Left ventricle myocardium inferior (tissue), 1 donor: Measurements from ENCODE around the gene C10orf67. TPM values are rescaled to one million over a fixed set of nuclear protein-coding genes. Genes with fewer than 3 reads are reported as not detected.

Experiments
- DNase-seq: peaks from one replicate; pipeline ENCODE4 v3.0.0-alpha.2; 2020
- H3K27ac ChIP-seq: fragments of 200-600 bp; replicated peaks from 2 replicates; pipeline ENCODE4 v1.8.0; 2021
- H3K27me3 ChIP-seq: fragments of 200-600 bp; 2 replicates; pipeline ENCODE4 v1.8.0; 2021; ENCODE audit warnings: low read depth
- H3K36me3 ChIP-seq: fragments of 200-600 bp; 2 replicates; pipeline ENCODE4 v1.8.0; 2021
- H3K4me1 ChIP-seq: fragments of 200-600 bp; 2 replicates; pipeline ENCODE4 v1.8.0; 2021
- H3K4me3 ChIP-seq: fragments of 200-600 bp; 2 replicates; pipeline ENCODE4 v1.8.0; 2021; ENCODE audit warnings: mild to moderate bottlenecking, moderate library complexity
- H3K9me3 ChIP-seq: fragments of 200-600 bp; replicated peaks from 2 replicates; pipeline ENCODE4 v1.8.0; 2021
- intact Hi-C: fragments of 100-400 bp; cut with micrococcal nuclease; formaldehyde crosslinking; loops from one replicate; pipeline ENCODE4 v1.11.0; 2022
- total RNA-seq: library from RNA; stranded (reverse); fragmentation: NEBNext Ultra II Directional; extraction: Animal tissue kit (Norgen Biotek cat#: 25700); gene quantifications from one replicate; pipeline ENCODE4 v1.2.1, GENCODE V29; 2021
- TF ChIP-seq, protein P1 (sequence below): fragments of 200-600 bp; IDR thresholded peaks from 2 replicates; pipeline ENCODE4 v1.8.0; 2021; ENCODE audit warnings: antibody characterized with exemption, mild to moderate bottlenecking, borderline replicate concordance
- donor health status: DM: no; HTN: yes; CAD: no; lungs with severe emphysema.

Gene C10orf67
- total RNA-seq, 1 donor from 2014 or later: 0.36 TPM

DNA sequence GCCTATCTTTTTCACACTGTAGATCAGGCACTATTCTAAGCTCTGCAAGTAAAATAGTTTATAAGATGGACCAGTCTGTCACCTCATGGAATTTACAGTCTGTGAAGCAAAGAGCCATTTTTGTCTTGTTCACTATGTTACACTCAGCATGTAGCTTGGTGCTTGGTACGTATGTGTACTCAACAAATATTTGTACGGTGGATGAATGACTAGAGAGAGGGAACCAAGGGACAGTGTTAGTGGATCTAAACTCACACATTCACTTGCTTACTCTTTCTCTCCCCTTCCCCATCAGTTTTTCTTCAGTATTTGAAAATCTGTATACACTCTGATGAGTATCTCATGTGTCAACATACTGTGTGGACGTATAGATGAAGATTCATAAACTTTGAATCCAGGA lies 106.6 kb downstream of the C10orf67 start:
- intact Hi-C loops: no loop called here
- no peaks in the 10 kb centered on the region for H3K36me3 ChIP-seq
- no peak overlapping the region for H3K4me3 ChIP-seq
- peaks cover 21% of the 10 kb centered on the region for H3K9me3 ChIP-seq
- no peak overlapping the region for H3K27ac ChIP-seq
- DNase-seq: no peak
- H3K4me1 ChIP-seq: no peaks in the 10 kb centered on the region
- H3K27me3 ChIP-seq: no peaks in the 10 kb centered on the region
- TF ChIP-seq, protein P1, sequence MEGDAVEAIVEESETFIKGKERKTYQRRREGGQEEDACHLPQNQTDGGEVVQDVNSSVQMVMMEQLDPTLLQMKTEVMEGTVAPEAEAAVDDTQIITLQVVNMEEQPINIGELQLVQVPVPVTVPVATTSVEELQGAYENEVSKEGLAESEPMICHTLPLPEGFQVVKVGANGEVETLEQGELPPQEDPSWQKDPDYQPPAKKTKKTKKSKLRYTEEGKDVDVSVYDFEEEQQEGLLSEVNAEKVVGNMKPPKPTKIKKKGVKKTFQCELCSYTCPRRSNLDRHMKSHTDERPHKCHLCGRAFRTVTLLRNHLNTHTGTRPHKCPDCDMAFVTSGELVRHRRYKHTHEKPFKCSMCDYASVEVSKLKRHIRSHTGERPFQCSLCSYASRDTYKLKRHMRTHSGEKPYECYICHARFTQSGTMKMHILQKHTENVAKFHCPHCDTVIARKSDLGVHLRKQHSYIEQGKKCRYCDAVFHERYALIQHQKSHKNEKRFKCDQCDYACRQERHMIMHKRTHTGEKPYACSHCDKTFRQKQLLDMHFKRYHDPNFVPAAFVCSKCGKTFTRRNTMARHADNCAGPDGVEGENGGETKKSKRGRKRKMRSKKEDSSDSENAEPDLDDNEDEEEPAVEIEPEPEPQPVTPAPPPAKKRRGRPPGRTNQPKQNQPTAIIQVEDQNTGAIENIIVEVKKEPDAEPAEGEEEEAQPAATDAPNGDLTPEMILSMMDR: no peak

DNA sequence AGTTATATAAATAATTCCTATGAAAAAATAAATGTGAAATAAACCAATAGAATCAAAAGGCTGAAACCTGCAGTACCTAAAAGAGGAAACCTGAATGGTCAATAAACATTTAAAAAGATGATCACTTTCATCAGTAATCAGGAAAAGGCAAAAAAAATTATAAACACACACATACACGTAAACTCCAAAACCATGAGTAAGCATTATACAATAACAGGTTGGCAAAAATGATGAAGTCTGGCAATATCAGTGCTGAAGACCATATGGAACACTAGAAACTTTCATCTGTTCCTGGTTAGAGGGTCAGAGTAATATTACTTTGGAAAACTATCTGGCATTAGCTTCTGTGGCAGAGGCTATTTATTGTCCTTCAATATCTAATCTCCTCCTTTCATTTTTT lies 114.0 kb downstream of the C10orf67 start:
- Histone ChIP-seq H3K4me3 (no peak overlapping the region), H3K27me3 (no peaks in the 10 kb centered on the region), H3K9me3 (peaks cover 6% of the 10 kb centered on the region), H3K4me1 (no peaks in the 10 kb centered on the region), H3K36me3 (no peaks in the 10 kb centered on the region), H3K27ac (no peak overlapping the region)
- TF ChIP-seq, protein P1: no peak
- intact Hi-C loops: no loop called here
- DNase-seq: no peak

DNA sequence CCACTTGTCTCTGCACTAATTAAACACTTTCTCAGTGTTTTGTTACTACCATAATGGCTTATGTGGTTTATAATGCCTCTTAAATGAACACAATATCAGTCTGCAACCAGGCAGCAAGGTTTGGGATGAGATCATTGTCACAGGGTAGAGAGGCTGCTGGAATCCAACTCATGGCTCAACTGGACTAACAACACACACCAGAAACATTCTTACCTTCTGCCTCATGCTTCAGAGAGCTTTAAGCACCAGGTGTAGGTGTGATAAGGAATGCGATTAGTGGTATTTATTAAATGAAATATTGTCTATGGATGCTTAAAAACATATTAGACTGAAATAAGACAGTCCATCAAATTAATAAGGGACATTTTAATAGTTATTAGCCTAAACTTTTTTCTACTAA lies 127.1 kb downstream of the C10orf67 start:
- intact Hi-C loops: no loop called here
- TF ChIP-seq, protein P1: no peak

DNA sequence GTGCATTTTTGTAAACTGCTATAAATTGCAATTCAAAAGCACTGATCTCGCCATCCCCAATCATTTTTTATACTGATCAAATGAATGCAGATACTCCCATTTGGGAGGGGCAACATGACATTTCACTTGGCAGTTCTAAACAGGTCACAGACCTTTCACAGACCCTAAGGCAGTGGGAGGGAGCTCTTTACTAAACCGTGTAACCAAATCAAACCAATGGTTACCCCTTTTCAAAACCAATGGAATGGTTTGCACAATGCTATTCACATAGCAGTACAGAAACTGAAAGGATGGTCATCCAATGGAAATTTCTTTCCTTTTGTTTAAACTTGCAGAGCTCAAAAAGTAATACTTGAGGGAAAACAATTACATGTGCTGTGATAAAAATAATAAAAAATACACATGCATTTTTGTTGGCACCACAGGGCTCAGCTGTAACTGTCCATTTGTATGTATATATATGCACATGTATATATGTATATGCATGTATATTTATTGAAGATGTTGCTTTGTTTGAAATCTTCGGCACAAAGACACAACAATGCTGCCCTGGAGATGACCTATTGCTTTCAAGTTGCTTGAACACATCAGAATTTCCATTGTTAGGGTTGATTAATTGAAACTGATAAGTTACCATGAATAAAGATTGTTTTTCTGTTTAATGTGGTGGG lies 138.5 kb downstream of the C10orf67 start:
- DNase-seq: no peak
- Histone ChIP-seq H3K4me1 (no peaks in the 10 kb centered on the region), H3K36me3 (no peaks in the 10 kb centered on the region), H3K27ac (no peak overlapping the region), H3K4me3 (no peak overlapping the region), H3K27me3 (peaks cover 83% of the 10 kb centered on the region), H3K9me3 (no peaks in the 10 kb centered on the region)
- TF ChIP-seq, protein P1: no peak
- intact Hi-C loops: no loop called here

More for the DNA sequence above, 127.1 kb downstream of the C10orf67 start:
- no peaks in the 10 kb centered on the region for H3K4me1 ChIP-seq
- no peak for DNase-seq
- no peak overlapping the region for H3K27ac ChIP-seq
- no peaks in the 10 kb centered on the region for H3K36me3 ChIP-seq
- H3K9me3 ChIP-seq: no peaks in the 10 kb centered on the region
- H3K4me3 ChIP-seq: no peak overlapping the region
- peaks cover 18% of the 10 kb centered on the region for H3K27me3 ChIP-seq

DNA sequence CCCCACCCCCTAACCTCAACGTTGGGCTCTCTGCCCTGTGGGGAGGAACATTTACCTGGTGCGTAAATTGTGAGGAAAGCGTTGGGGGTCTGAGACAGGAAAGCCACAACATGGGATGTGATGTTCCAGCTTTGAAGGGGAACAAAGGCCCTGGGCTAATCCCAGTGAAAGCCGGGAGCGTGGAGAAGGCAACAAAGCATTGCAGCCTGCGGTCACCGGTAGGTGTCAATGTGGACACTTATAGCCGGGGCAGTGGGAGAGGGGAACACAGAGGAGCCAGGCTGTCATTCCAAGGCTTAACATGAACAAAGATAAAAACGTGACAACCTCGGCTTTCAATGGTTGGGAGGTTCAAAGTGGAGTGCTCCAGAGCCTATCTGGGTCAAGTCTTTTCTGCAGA lies 139.8 kb downstream of the C10orf67 start:
- Histone ChIP-seq H3K4me1 (no peaks in the 10 kb centered on the region), H3K27ac (no peak overlapping the region), H3K27me3 (peaks cover 83% of the 10 kb centered on the region), H3K4me3 (no peak overlapping the region), H3K9me3 (no peaks in the 10 kb centered on the region), H3K36me3 (no peaks in the 10 kb centered on the region)
- TF ChIP-seq, protein P1: no peak
- DNase-seq: no peak
- intact Hi-C loops: no loop called here
